Measurements from ENCODE around the gene PRM1.
"Not testable (repeated sequence)": the region's sequence is repeated elsewhere in the genome, so short reads cannot be mapped to it uniquely, and the experiment has no call there.

Gene PRM1

DNA sequence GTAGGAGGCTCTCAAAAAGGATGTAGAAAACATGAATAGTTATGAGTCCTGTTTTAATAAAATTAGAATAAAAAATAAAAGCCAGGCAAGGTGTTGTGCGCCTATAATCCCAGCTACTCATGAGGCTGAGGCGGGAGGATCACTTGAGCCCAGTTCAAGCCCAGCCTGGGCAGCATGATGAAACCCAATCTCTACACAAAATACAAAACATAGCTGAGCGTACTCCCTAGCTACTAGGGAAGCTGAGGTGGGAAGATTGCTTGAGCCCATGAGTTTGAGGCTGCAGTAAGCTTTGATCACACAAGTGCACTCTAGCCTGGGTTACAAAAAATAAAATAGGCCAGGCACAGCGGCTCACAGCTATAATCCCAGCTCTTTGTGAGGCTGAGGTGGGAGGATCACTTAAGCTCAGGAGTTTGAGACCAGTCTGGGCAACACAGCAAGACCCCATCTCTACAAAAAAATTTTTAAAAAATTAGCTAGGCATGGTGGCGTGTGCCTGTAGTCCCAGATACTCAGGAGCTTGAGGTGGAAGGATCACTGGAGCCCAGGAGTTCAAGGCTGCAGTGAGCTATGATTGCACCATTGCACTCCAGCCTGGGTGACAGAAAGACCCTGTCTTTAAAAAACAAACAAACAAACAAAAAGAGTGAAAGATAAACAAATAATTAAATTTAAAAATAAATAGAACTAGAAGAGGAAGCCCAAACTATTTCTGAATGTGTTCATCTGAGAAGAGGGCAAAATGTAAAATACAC, 17.2 kb upstream of the PRM1 start:
- DNase-seq (ENCODE audit: low read depth in 3 of 3) = no peak

DNA sequence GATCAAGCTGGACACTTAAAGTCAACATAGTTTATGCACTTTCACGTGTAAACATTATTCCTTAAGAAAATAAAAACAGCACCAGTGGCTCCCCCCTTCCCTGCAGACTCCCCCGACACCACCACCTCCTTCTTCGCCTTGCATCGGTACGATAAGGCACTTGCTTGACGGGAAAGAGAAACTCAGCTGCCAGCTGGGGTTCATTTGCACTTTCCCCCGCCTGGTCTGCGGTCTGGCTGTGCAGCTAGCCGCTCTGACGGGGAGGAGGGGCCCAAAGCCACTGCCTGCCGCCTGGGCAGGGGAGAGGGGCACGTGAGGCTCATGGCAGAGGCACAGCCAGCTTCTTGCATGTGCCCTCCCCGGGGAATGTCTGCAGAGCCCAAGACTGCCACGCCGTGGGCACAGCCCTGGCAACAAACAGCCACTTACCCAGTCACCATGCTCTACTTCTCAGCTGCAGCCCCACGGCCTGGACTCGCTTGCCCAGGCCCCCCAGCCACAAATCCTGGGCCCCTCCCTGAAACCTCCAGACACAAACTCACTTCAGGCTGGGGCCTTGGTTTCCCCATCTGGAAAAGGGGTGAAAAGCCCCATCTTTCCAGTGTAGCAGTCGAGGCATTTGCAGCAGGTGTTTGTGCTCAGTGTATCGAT, 16.5 kb upstream of the PRM1 start:
- DNase-seq (ENCODE audit: low read depth in 3 of 3) = peak; percentile 14 to 64 (median 29)

GRCh38 chr16:11296706-11297491, 15.8 kb upstream of the PRM1 start:
- no peak for DNase-seq (ENCODE audit: low read depth in 3 of 3)

- DNase-seq (ENCODE audit: low read depth in 3 of 3) = no peak
Observed at GRCh38 chr16:11296351-11296705, 15.2 kb upstream of the PRM1 start.

- DNase-seq (ENCODE audit: low read depth in 3 of 3) = no peak
Observed at GRCh38 chr16:11295672-11296071, 14.5 kb upstream of the PRM1 start.

GRCh38 chr16:11292076-11292748, 11.1 kb upstream of the PRM1 start:
- DNase-seq (ENCODE audit: low read depth in 3 of 3) = no peak

- no peak for DNase-seq (ENCODE audit: low read depth in 3 of 3)
Observed at GRCh38 chr16:11291091-11291703, 10.1 kb upstream of the PRM1 start.

- DNase-seq (ENCODE audit: low read depth in 3 of 3) = no peak
Observed at GRCh38 chr16:11290102-11290893, 9.2 kb upstream of the PRM1 start.

GRCh38 chr16:11289696-11290095, 8.6 kb upstream of the PRM1 start:
- DNase-seq (ENCODE audit: low read depth in 3 of 3) = not testable (repeated sequence)

GRCh38 chr16:11289202-11289601, 8.1 kb upstream of the PRM1 start:
- DNase-seq (ENCODE audit: low read depth in 3 of 3) = no peak

- no peak for DNase-seq (ENCODE audit: low read depth in 3 of 3)
Observed at GRCh38 chr16:11285842-11286241, 4.7 kb upstream of the PRM1 start.

- no peak for DNase-seq (ENCODE audit: low read depth in 3 of 3)
Observed at GRCh38 chr16:11283820-11284248, 2.7 kb upstream of the PRM1 start.

GRCh38 chr16:11278681-11279628, 2.2 kb downstream of the PRM1 start:
- DNase-seq (ENCODE audit: low read depth in 3 of 3) = no peak

DNA sequence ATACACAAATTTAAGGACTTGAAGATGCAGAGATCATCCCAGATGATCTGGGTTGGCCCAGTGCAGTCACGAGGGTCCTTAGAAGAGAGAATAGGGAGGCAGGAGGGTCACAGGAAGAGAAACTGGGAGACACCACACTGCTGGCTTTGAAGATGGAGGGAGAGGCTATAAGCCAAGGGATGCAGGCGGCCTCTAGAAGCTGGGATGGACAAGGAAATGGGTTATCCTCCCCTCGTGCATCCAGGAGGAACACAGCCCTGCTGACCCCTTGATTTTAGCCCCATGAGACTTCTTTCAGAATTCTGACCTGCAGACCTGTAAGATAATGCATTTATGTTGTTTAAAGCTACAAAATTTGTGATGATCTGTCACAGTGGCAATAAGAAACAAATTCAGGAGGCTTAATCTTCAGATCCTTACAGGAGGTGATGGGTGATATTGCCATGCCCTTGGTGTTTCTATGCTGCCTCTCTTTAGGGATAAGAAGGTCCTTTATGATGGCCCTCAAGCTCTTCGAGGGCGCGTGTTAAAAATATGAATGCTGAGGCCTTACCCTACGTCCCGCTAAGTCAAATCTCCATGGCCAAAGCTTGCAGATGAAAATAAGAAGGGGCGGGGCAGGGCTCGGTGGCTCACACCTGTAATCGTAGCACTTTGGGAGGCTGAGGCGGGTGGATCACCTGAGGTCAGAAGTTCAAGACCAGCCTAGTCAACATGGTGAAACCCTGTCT, 3.4 kb downstream of the PRM1 start:
- DNase-seq (ENCODE audit: low read depth in 3 of 3) = no peak

DNA sequence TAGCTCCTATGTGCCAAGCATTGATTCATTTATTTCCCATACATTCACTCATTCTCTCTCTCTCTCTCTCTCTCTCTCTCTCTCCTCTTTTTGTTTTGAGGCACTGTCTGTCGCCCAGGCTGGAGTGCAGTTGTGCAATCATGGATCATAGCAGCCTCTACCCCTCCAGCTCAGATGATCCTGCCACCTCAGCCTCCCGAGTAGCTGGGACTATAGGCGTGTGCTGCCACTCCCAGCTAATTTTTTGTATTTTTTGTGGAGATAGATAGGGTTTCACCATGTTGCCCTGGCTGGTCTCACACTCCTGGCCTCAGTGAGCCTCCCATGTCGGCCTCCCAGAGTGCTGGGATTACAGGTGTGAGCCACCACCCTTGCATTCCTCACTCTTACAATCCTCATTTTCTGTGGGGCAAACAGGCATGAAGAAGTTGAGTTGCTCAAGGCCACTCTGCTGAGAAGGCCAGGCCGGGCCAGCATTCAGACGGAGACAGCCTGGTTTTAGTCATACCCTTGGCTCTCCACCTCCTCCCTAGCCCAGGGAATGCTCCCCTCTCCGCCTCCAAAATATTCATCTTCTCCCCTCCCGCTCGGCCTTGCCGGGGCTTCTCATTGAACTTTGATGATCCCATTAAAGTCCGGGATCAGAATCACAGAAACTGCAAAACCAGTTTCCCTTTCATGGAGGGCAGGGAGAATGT, 4.1 kb downstream of the PRM1 start:
- no peak for DNase-seq (ENCODE audit: low read depth in 3 of 3)

- no peak for DNase-seq (ENCODE audit: low read depth in 3 of 3)
Observed at GRCh38 chr16:11276143-11276895, 4.8 kb downstream of the PRM1 start, which contains the start of gene PRM2. Gene PRM2, minus strand, starts transcription at chr16:11276480. Its CDS starts 110 bp downstream, at chr16:11276370.

DNA sequence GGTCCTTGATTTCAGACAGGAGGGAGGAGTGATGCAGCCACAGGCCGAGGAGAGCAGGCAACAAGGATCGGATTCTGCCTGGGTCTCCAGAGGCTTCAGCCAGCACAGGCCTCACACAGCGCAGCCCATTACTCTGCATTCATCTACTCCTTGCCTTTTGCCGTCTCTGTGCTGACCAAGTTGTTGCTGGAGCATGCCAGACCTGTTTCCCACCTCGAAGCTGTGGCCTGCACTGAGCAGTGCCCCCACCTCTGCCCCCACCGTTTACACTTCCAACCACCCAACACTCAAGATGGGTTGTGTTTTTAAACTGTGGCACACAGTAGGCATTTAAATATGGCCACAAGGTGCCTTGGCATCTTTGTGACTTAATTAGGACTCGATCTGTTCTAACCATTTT, 6.2 kb downstream of the PRM1 start:
- DNase-seq (ENCODE audit: low read depth in 3 of 3) = no peak
